Activated CD4-positive, alpha-beta T cell treated with anti-CD3 and anti-CD28 coated beads, Interleukin-2, amount 50 U/mL, for 4 hours (primary cell): Measurements from ENCODE around the gene MRPL38.
A peak's percentile ranks its signal among the peaks of the same experiment; 100 is the strongest.

Experiments
- DNase-seq, 2 experiments: peaks; one replicate each; pipeline ENCODE4 v3.0.0-alpha.2; 2020

The MRPL38 gene

GRCh38 chr17:75904749-75905521 lies at the start of gene MRPL38:
Gene MRPL38, minus strand, starts transcription at chr17:75904884. Its CDS starts 9 bp downstream, at chr17:75904875.
- peak; percentile 86 to 87 for DNase-seq

- no peak for DNase-seq
Measured at GRCh38 chr17:75950855-75951554, 46.3 kb upstream of the MRPL38 start.

GRCh38 chr17:75950421-75950820 lies 45.7 kb upstream of the MRPL38 start:
- no peak for DNase-seq

GRCh38 chr17:75945211-75945610 lies 40.5 kb upstream of the MRPL38 start:
- no peak for DNase-seq

GRCh38 chr17:75943491-75943890 lies 38.8 kb upstream of the MRPL38 start:
- no peak for DNase-seq

GRCh38 chr17:75942473-75942872 lies 37.8 kb upstream of the MRPL38 start:
- DNase-seq = no peak

- DNase-seq = no peak
Measured at GRCh38 chr17:75941442-75941819, 36.7 kb upstream of the MRPL38 start.

GRCh38 chr17:75940727-75941441 lies 36.2 kb upstream of the MRPL38 start, which contains the start of gene FBF1:
Gene FBF1, minus strand, starts transcription at chr17:75941042. Its CDS starts 2,893 bp downstream, at chr17:75938149.
- DNase-seq = peak; percentile 80 to 83

GRCh38 chr17:75937652-75938051 lies 33.0 kb upstream of the MRPL38 start:
- no peak for DNase-seq

GRCh38 chr17:75933808-75934207 lies 29.1 kb upstream of the MRPL38 start:
- DNase-seq = no peak

- no peak for DNase-seq
Measured at GRCh38 chr17:75932852-75933251, 28.2 kb upstream of the MRPL38 start.

- no peak for DNase-seq
Measured at GRCh38 chr17:75931062-75931461, 26.4 kb upstream of the MRPL38 start.

- no peak for DNase-seq
Measured at GRCh38 chr17:75927286-75927922, 22.7 kb upstream of the MRPL38 start.

- DNase-seq = no peak
Measured at GRCh38 chr17:75926456-75926855, 21.8 kb upstream of the MRPL38 start.

GRCh38 chr17:75925912-75926311 lies 21.2 kb upstream of the MRPL38 start:
- no peak for DNase-seq

GRCh38 chr17:75925103-75925502 lies 20.4 kb upstream of the MRPL38 start:
- DNase-seq = no peak

- no peak for DNase-seq
Measured at GRCh38 chr17:75922963-75923874, 18.5 kb upstream of the MRPL38 start.

- no peak for DNase-seq
Measured at GRCh38 chr17:75922173-75922961, 17.7 kb upstream of the MRPL38 start.

- no peak for DNase-seq
Measured at GRCh38 chr17:75921596-75921995, 16.9 kb upstream of the MRPL38 start.

- no peak for DNase-seq
Measured at GRCh38 chr17:75920045-75920560, 15.4 kb upstream of the MRPL38 start.

- no peak for DNase-seq
Measured at GRCh38 chr17:75919611-75920010, 14.9 kb upstream of the MRPL38 start.
